Liver (tissue), 9 donors: ENCODE results near the gene COL8A2. TPM values are rescaled to one million over a fixed set of nuclear protein-coding genes. Genes with fewer than 3 reads are reported as not detected.

Experiments used
- DNase-seq: peaks from one replicate; pipeline ENCODE4 v3.0.0-alpha.2; 2017; ENCODE audit warnings: low spot score
- H3K27ac ChIP-seq, 2 donors: one replicate each; pipeline ENCODE4 v1.7.0; 2013; ENCODE audit warnings: inconsistent platforms in 2 of 2, low read length in 2 of 2, control low read depth in 1 of 2, low read depth in 1 of 2, mild to moderate bottlenecking in 1 of 2
- H3K27me3 ChIP-seq, 4 donors: one replicate each; pipeline versions ENCODE4 v1.6.1 to v1.7.0; 2013; ENCODE audit warnings: low read length in 3 of 4, inconsistent platforms in 1 of 4, mild to moderate bottlenecking in 1 of 4, moderate library complexity in 1 of 4; ENCODE audit not compliant: control insufficient read depth in 4 of 4, insufficient read depth in 4 of 4
- H3K36me3 ChIP-seq, 4 donors: one replicate each; pipeline versions ENCODE4 v1.6.1 to v1.7.0; 2013; ENCODE audit warnings: low read length in 3 of 4, mild to moderate bottlenecking in 3 of 4, low read depth in 1 of 4, moderate library complexity in 1 of 4; ENCODE audit not compliant: control insufficient read depth in 4 of 4, insufficient read depth in 3 of 4
- H3K4me1 ChIP-seq, 4 donors: one replicate each; pipeline versions ENCODE4 v1.6.1 to v1.7.0; 2013; ENCODE audit warnings: low read length in 3 of 4, mild to moderate bottlenecking in 3 of 4, moderate library complexity in 1 of 4; ENCODE audit not compliant: control insufficient read depth in 4 of 4, insufficient read depth in 4 of 4
- H3K4me3 ChIP-seq, 3 donors: one replicate each; pipeline versions ENCODE4 v1.6.1 to v1.7.0; 2013; ENCODE audit warnings: low read length in 3 of 3, control low read depth in 1 of 3, low read depth in 1 of 3, mild to moderate bottlenecking in 1 of 3
- H3K9ac ChIP-seq, 2 donors: one replicate each; pipeline ENCODE4 v1.7.0; 2013; ENCODE audit warnings: low read length in 2 of 2, mild to moderate bottlenecking in 2 of 2, moderate library complexity in 2 of 2, control low read depth in 1 of 2, low read depth in 1 of 2
- H3K9me3 ChIP-seq, 4 donors: one replicate each; pipeline versions ENCODE4 v1.6.1 to v1.7.0; 2013; ENCODE audit warnings: low read length in 3 of 4; ENCODE audit not compliant: control insufficient read depth in 4 of 4
- FOXA1 ChIP-seq: IDR thresholded peaks from 2 replicates; pipeline ENCODE4 v1.6.1; 2016; ENCODE audit warnings: antibody characterized with exemption
- FOXA2 ChIP-seq: IDR thresholded peaks from 2 replicates; pipeline ENCODE4 v1.6.1; 2016; ENCODE audit warnings: antibody characterized with exemption
- GABPA ChIP-seq, 2 donors: IDR thresholded peaks in 1 of 2; conservative IDR thresholded peaks in 1 of 2; 2 replicates each; pipeline ENCODE4 v1.6.1; 2016; ENCODE audit warnings: antibody characterized with exemption in 2 of 2, mild to moderate bottlenecking in 1 of 2, moderate library complexity in 1 of 2
- HNF4A ChIP-seq, 2 donors: conservative IDR thresholded peaks; 2 replicates each; pipeline ENCODE4 v1.6.1; 2016; ENCODE audit warnings: antibody characterized with exemption in 2 of 2, mild to moderate bottlenecking in 2 of 2
- HNF4G ChIP-seq: IDR thresholded peaks from 2 replicates; pipeline ENCODE4 v1.6.1; 2016; ENCODE audit warnings: antibody characterized with exemption
- NR2F2 ChIP-seq: IDR thresholded peaks from 2 replicates; pipeline ENCODE4 v1.6.1; 2016; ENCODE audit warnings: antibody characterized with exemption
- RAD21 ChIP-seq, 2 donors: IDR thresholded peaks; 2 replicates each; pipeline ENCODE4 v1.6.1; 2016; ENCODE audit warnings: antibody characterized with exemption in 2 of 2, mild to moderate bottlenecking in 2 of 2
- RXRA ChIP-seq, 2 donors: IDR thresholded peaks; 2 replicates each; pipeline ENCODE4 v1.6.1; 2017 to 2018; ENCODE audit warnings: antibody characterized with exemption in 2 of 2, mild to moderate bottlenecking in 1 of 2
- SP1 ChIP-seq: IDR thresholded peaks from 2 replicates; pipeline ENCODE4 v1.6.1; 2018; ENCODE audit warnings: antibody characterized with exemption, mild to moderate bottlenecking
- TAF1 ChIP-seq: conservative IDR thresholded peaks from 2 replicates; pipeline ENCODE4 v1.6.1; 2016; ENCODE audit warnings: antibody characterized with exemption, mild to moderate bottlenecking
- YY1 ChIP-seq: IDR thresholded peaks from 2 replicates; pipeline ENCODE4 v1.6.1; 2016; ENCODE audit warnings: antibody characterized with exemption, mild to moderate bottlenecking
- WGBS: extraction: QIAGEN DNeasy Blood & Tissue Kit; methylation state at CpG from one replicate; pipeline ENCODE4 v1.1.7; 2013; 5-methylcytosine and 5-hydroxymethylcytosine counted together
- polyA plus RNA-seq, 2 donors: library from polyadenylated mRNA; stranded (reverse) in 1 of 2; unstranded in 1 of 2; fragments of 200-250 nt in 1 of 2; fragments of >200 nt in 1 of 2; fragmentation: Nextera tagmentation in 1 of 2; extraction: Ambion mirVana in 1 of 2; gene quantifications; one replicate each; pipeline versions ENCODE4 v1.2.1 to v1.2.3, GENCODE V29; 2013 to 2015
- total RNA-seq, 2 donors: library from RNA; depleted of rRNA; stranded (reverse); fragments of >200 nt; gene quantifications; one replicate each; pipeline ENCODE4 v1.2.3, GENCODE V29; 2014
- TF ChIP-seq, protein P1 (sequence below): IDR thresholded peaks from 2 replicates; pipeline ENCODE4 v1.6.1; 2016; ENCODE audit warnings: antibody characterized with exemption
- TF ChIP-seq, protein P2 (sequence below): IDR thresholded peaks from 2 replicates; pipeline ENCODE4 v1.6.1; 2016; ENCODE audit warnings: antibody characterized with exemption
- TF ChIP-seq, protein P3 (sequence below): IDR thresholded peaks from 2 replicates; pipeline ENCODE4 v1.6.1; 2016; ENCODE audit warnings: antibody characterized with exemption, mild to moderate bottlenecking
- TF ChIP-seq, protein P4 (sequence below): fragments of 150-350 bp; IDR thresholded peaks from 2 replicates; pipeline ENCODE4 v1.5.1; 2017; ENCODE audit warnings: improper control_type of control experiment, low read depth, low read length; ENCODE audit not compliant: missing input control
- donor health status: healthy.
- donor health status: healthy.
- donor health status: healthy.
- donor health status: healthy.
- donor health status: healthy.

Gene COL8A2
- total and polyA plus RNA-seq, 4 donors = 0.04 to 0.47 (median 0.35) TPM

DNA sequence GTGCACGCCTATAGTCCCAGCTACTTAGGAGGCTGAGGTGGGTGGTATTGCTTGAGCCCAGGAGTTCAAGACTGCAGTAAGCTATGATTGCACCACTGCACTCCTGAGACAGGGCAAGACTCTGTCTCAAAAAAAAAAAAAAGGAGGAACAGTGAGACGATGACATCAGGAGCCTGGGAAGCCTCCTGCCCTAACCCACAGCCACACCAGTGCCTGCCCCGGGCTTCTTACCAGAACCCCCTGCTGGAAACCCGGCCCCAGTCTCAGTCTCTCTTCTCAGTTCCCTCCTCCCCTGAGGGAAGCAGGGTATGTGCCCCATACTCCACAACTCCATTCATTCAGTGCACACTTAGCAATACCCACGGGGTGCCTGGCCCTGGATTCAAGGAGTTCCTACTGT lies 9.1 kb downstream of the COL8A2 start:
- Histone ChIP-seq H3K4me3 (no peak overlapping the region), H3K36me3 (no peaks in the 10 kb centered on the region), H3K9ac (no peak overlapping the region), H3K27me3 (no peaks in the 10 kb centered on the region), H3K4me1 (no peaks in the 10 kb centered on the region), H3K27ac (no peak overlapping the region), H3K9me3 (no peaks in the 10 kb centered on the region)
- 81% methylated on average over 5 of the region's 5 CpGs for WGBS
- DNase-seq = no peak
- TF ChIP-seq RAD21 (IDR thresholded peaks at IDR 0.05) = no peak
- no peak for TF ChIP-seq FOXA2
- TF ChIP-seq HNF4A (conservative IDR thresholded peaks at IDR 0.05) = no peak
- TF ChIP-seq, protein P1, sequence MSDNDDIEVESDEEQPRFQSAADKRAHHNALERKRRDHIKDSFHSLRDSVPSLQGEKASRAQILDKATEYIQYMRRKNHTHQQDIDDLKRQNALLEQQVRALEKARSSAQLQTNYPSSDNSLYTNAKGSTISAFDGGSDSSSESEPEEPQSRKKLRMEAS = no peak
- TF ChIP-seq, protein P2, sequence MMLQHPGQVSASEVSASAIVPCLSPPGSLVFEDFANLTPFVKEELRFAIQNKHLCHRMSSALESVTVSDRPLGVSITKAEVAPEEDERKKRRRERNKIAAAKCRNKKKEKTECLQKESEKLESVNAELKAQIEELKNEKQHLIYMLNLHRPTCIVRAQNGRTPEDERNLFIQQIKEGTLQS = no peak
- TF ChIP-seq, protein P3, sequence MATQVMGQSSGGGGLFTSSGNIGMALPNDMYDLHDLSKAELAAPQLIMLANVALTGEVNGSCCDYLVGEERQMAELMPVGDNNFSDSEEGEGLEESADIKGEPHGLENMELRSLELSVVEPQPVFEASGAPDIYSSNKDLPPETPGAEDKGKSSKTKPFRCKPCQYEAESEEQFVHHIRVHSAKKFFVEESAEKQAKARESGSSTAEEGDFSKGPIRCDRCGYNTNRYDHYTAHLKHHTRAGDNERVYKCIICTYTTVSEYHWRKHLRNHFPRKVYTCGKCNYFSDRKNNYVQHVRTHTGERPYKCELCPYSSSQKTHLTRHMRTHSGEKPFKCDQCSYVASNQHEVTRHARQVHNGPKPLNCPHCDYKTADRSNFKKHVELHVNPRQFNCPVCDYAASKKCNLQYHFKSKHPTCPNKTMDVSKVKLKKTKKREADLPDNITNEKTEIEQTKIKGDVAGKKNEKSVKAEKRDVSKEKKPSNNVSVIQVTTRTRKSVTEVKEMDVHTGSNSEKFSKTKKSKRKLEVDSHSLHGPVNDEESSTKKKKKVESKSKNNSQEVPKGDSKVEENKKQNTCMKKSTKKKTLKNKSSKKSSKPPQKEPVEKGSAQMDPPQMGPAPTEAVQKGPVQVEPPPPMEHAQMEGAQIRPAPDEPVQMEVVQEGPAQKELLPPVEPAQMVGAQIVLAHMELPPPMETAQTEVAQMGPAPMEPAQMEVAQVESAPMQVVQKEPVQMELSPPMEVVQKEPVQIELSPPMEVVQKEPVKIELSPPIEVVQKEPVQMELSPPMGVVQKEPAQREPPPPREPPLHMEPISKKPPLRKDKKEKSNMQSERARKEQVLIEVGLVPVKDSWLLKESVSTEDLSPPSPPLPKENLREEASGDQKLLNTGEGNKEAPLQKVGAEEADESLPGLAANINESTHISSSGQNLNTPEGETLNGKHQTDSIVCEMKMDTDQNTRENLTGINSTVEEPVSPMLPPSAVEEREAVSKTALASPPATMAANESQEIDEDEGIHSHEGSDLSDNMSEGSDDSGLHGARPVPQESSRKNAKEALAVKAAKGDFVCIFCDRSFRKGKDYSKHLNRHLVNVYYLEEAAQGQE = no peak
- no peak for TF ChIP-seq FOXA1
- no peak for TF ChIP-seq GABPA (IDR thresholded peaks at IDR 0.05 in 1 of 2, conservative IDR thresholded peaks at IDR 0.05 in 1 of 2)
- TF ChIP-seq NR2F2 = no peak
- TF ChIP-seq HNF4G = no peak

DNA sequence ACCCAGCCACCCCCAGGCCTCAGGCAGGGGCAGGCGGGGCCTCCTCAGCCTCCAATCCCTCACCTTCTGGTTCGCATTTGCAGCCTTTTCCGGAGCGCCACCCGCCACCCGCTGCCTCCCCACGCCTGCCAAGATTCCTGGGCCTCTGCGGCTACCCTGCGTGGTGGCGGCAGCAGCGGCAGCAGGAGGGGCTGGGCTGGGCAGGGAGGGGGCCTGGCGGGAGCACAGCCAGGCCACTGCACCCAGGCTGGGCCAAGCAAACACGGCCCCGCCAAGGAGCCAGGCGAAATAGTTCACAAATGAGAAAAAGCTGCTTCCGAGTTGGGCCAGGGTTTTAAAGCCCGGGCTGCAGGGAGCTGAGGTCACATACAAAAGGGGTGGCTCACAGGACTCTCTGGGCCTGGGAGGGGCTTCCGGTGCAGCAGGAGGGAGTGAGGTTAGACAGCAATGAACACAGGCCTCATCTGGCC lies 9.8 kb downstream of the COL8A2 start:
- no peak for DNase-seq
- WGBS = 83% methylated on average over 18 of the region's 18 CpGs
- TF ChIP-seq, protein P4, sequence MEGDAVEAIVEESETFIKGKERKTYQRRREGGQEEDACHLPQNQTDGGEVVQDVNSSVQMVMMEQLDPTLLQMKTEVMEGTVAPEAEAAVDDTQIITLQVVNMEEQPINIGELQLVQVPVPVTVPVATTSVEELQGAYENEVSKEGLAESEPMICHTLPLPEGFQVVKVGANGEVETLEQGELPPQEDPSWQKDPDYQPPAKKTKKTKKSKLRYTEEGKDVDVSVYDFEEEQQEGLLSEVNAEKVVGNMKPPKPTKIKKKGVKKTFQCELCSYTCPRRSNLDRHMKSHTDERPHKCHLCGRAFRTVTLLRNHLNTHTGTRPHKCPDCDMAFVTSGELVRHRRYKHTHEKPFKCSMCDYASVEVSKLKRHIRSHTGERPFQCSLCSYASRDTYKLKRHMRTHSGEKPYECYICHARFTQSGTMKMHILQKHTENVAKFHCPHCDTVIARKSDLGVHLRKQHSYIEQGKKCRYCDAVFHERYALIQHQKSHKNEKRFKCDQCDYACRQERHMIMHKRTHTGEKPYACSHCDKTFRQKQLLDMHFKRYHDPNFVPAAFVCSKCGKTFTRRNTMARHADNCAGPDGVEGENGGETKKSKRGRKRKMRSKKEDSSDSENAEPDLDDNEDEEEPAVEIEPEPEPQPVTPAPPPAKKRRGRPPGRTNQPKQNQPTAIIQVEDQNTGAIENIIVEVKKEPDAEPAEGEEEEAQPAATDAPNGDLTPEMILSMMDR = no peak
- TF ChIP-seq FOXA2 (no peak), GABPA (IDR thresholded peaks at IDR 0.05 in 1 of 2, conservative IDR thresholded peaks at IDR 0.05 in 1 of 2) (no peak), YY1 (no peak), TAF1 (no peak), RAD21 (IDR thresholded peaks at IDR 0.05) (no peak), HNF4A (conservative IDR thresholded peaks at IDR 0.05) (no peak), FOXA1 (no peak), NR2F2 (no peak), HNF4G (no peak), RXRA (IDR thresholded peaks at IDR 0.05) (no peak), SP1 (no peak)
- TF ChIP-seq, protein P1 = no peak
- TF ChIP-seq, protein P2 = no peak
- TF ChIP-seq, protein P3 = no peak
- H3K9me3 ChIP-seq = no peaks in the 10 kb centered on the region
- H3K4me3 ChIP-seq = no peak overlapping the region
- no peaks in the 10 kb centered on the region for H3K4me1 ChIP-seq
- no peak overlapping the region for H3K27ac ChIP-seq
- no peak overlapping the region for H3K9ac ChIP-seq
- no peaks in the 10 kb centered on the region for H3K36me3 ChIP-seq
- no peaks in the 10 kb centered on the region for H3K27me3 ChIP-seq
